Activated CD4-positive, alpha-beta T cell treated with anti-CD3 and anti-CD28 coated beads, Interleukin-2, amount 50 U/mL, for 48 hours (primary cell): ENCODE results near the gene C11orf91.
A peak's percentile ranks its signal among the peaks of the same experiment; 100 is the strongest.
"Not testable (repeated sequence)": the region's sequence is repeated elsewhere in the genome, so short reads cannot be mapped to it uniquely, and the experiment has no call there.

ENCODE experiments used
- DNase-seq, 2 experiments: peaks; one replicate each; pipeline ENCODE4 v3.0.0-alpha.2; 2020

Gene C11orf91

GRCh38 chr11:33700502-33701271 lies at the start of gene C11orf91:
Gene C11orf91, minus strand, starts transcription at chr11:33700826. Its CDS starts 86 bp downstream, at chr11:33700740.
- DNase-seq, result peak; percentile 94 to 95

- no peak for DNase-seq
These were observed 47.4 kb upstream of the C11orf91 start for GRCh38 chr11:33747979-33748378.

- DNase-seq, result no peak
These were observed 42.7 kb upstream of the C11orf91 start for GRCh38 chr11:33743291-33743690.

GRCh38 chr11:33742249-33742851 lies 41.7 kb upstream of the C11orf91 start:
- no peak for DNase-seq

GRCh38 chr11:33741806-33742205 lies 41.2 kb upstream of the C11orf91 start:
- DNase-seq, result no peak

- no peak for DNase-seq
These were observed 36.8 kb upstream of the C11orf91 start for GRCh38 chr11:33737362-33737821.

GRCh38 chr11:33736148-33736812 lies 35.7 kb upstream of the C11orf91 start, which contains the start of gene CD59:
Gene CD59, minus strand, starts transcription at chr11:33736423. Its CDS starts 13,978 bp downstream, at chr11:33722445.
- DNase-seq, result peak; percentile 93 to 95

- peak; percentile 46 to 59 for DNase-seq
These were observed 34.9 kb upstream of the C11orf91 start for GRCh38 chr11:33735271-33736147.

GRCh38 chr11:33734441-33735270 lies 34.0 kb upstream of the C11orf91 start:
- no peak for DNase-seq

- no peak for DNase-seq
These were observed 33.4 kb upstream of the C11orf91 start for GRCh38 chr11:33733980-33734379.

GRCh38 chr11:33731723-33732531 lies 31.3 kb upstream of the C11orf91 start:
- peak; percentile 38 to 57 for DNase-seq

- no peak for DNase-seq
These were observed 30.1 kb upstream of the C11orf91 start for GRCh38 chr11:33730716-33731115.

- not testable (repeated sequence) for DNase-seq
These were observed 28.5 kb upstream of the C11orf91 start for GRCh38 chr11:33729072-33729664.

GRCh38 chr11:33727539-33727938 lies 26.9 kb upstream of the C11orf91 start:
- not testable (repeated sequence) for DNase-seq

- no peak for DNase-seq
These were observed 24.9 kb upstream of the C11orf91 start for GRCh38 chr11:33725496-33725895.

- no peak for DNase-seq
These were observed 24.0 kb upstream of the C11orf91 start for GRCh38 chr11:33724644-33725035.

GRCh38 chr11:33723238-33723881 lies 22.7 kb upstream of the C11orf91 start:
- DNase-seq, result peak in 1 of 2 experiments; percentile 24

- DNase-seq, result peak; percentile 69 to 79
These were observed 22.1 kb upstream of the C11orf91 start for GRCh38 chr11:33722590-33723234.

- DNase-seq, result no peak
These were observed 21.4 kb upstream of the C11orf91 start for GRCh38 chr11:33721984-33722383.
